Measurements from ENCODE around the gene BRF1.
"Not testable (repeated sequence)": the region's sequence is repeated elsewhere in the genome, so short reads cannot be mapped to it uniquely, and the experiment has no call there.

Gene BRF1

GRCh38 chr14:105300542-105301102, at the start of gene BRF1:
TSS of gene BRF1 (minus strand) at chr14:105301001. CDS start at chr14:105300629, 372 bp downstream.
- peak; percentile 96 for DNase-seq

- no peak for DNase-seq
These were observed 49.2 kb upstream of the BRF1 start for GRCh38 chr14:105349992-105350391.

- DNase-seq = no peak
These were observed 48.3 kb upstream of the BRF1 start for GRCh38 chr14:105348945-105349699.

- DNase-seq = no peak
These were observed 47.6 kb upstream of the BRF1 start for GRCh38 chr14:105348169-105348944.

GRCh38 chr14:105347587-105347968, 46.8 kb upstream of the BRF1 start:
- no peak for DNase-seq

GRCh38 chr14:105346876-105347586, 46.2 kb upstream of the BRF1 start:
- DNase-seq = no peak

GRCh38 chr14:105346200-105346533, 45.4 kb upstream of the BRF1 start:
- DNase-seq = no peak

GRCh38 chr14:105343194-105343593, 42.4 kb upstream of the BRF1 start:
- no peak for DNase-seq

- DNase-seq = no peak
These were observed 40.3 kb upstream of the BRF1 start for GRCh38 chr14:105340821-105341733.

GRCh38 chr14:105337966-105338741, 37.4 kb upstream of the BRF1 start:
- DNase-seq = no peak

GRCh38 chr14:105337433-105337832, 36.6 kb upstream of the BRF1 start:
- no peak for DNase-seq

- DNase-seq = no peak
These were observed 35.9 kb upstream of the BRF1 start for GRCh38 chr14:105336477-105337287.

- no peak for DNase-seq
These were observed 35.1 kb upstream of the BRF1 start for GRCh38 chr14:105335735-105336476.

GRCh38 chr14:105335231-105335542, 34.4 kb upstream of the BRF1 start:
- DNase-seq = not testable (repeated sequence)

- DNase-seq = no peak
These were observed 33.8 kb upstream of the BRF1 start for GRCh38 chr14:105334383-105335230.

- DNase-seq = no peak
These were observed 33.0 kb upstream of the BRF1 start for GRCh38 chr14:105333613-105334364.

- DNase-seq = no peak
These were observed 32.3 kb upstream of the BRF1 start for GRCh38 chr14:105333020-105333490.

GRCh38 chr14:105332350-105332874, 31.6 kb upstream of the BRF1 start:
- no peak for DNase-seq
